Mesendoderm (in vitro differentiated cells): ENCODE results near the gene P2RY2.

ENCODE experiments used
- DNase-seq: peaks from one replicate; pipeline ENCODE4 v3.0.0; 2013
- H2AK5ac ChIP-seq: 2 replicates; pipeline ENCODE4 v1.6.1; 2013; ENCODE audit warnings: low read length, inconsistent platforms
- H2BK120ac ChIP-seq: 2 replicates; pipeline ENCODE4 v1.6.1; 2013; ENCODE audit warnings: low read depth, mild to moderate bottlenecking, low read length, moderate library complexity, mixed read lengths
- H2BK15ac ChIP-seq: replicated peaks from 2 replicates; pipeline ENCODE4 v1.6.1; 2013; ENCODE audit warnings: low read depth, mild to moderate bottlenecking, moderate library complexity
- H2BK5ac ChIP-seq: 2 replicates; pipeline ENCODE4 v1.6.1; 2013; ENCODE audit warnings: low read length, inconsistent platforms
- H3K18ac ChIP-seq: 2 replicates; pipeline ENCODE4 v1.6.1; 2013; ENCODE audit warnings: mild to moderate bottlenecking, low read length, mixed read lengths
- H3K23ac ChIP-seq: one replicate; pipeline ENCODE4 v1.6.1; 2013; ENCODE audit warnings: low read length
- H3K27ac ChIP-seq: 2 replicates; pipeline ENCODE4 v1.5.1; 2013; ENCODE audit warnings: low read depth, mild to moderate bottlenecking, inconsistent platforms, low read length, moderate library complexity
- H3K27me3 ChIP-seq: 2 replicates; pipeline ENCODE4 v1.6.1; 2013; ENCODE audit warnings: low read length, control low read depth, mild to moderate bottlenecking, inconsistent platforms; ENCODE audit not compliant: insufficient read depth, poor library complexity
- H3K36me3 ChIP-seq: 2 replicates; pipeline ENCODE4 v1.6.1; 2013; ENCODE audit warnings: low read length, inconsistent platforms; ENCODE audit not compliant: control insufficient read depth, insufficient read depth
- H3K4ac ChIP-seq: one replicate; pipeline ENCODE4 v1.6.1; 2013; ENCODE audit warnings: low read depth, mild to moderate bottlenecking, low read length, moderate library complexity
- H3K4me1 ChIP-seq: 2 replicates; pipeline ENCODE4 v1.6.1; 2013; ENCODE audit warnings: low read depth, low read length, inconsistent platforms; ENCODE audit not compliant: control insufficient read depth
- H3K4me2 ChIP-seq: 2 replicates; pipeline ENCODE4 v1.6.1; 2013; ENCODE audit warnings: low read length
- H3K4me3 ChIP-seq: 2 replicates; pipeline ENCODE4 v1.5.1; 2013; ENCODE audit warnings: mild to moderate bottlenecking, low read length
- H3K56ac ChIP-seq: one replicate; pipeline ENCODE4 v1.6.1; 2013; ENCODE audit warnings: low read length
- H3K79me1 ChIP-seq: 2 replicates; pipeline ENCODE4 v1.6.1; 2013; ENCODE audit warnings: low read length, inconsistent platforms
- H3K79me2 ChIP-seq: 2 replicates; pipeline ENCODE4 v1.6.1; 2013; ENCODE audit warnings: mild to moderate bottlenecking, low read length; ENCODE audit not compliant: control insufficient read depth, insufficient read depth
- H3K9ac ChIP-seq: 2 replicates; pipeline ENCODE4 v1.6.1; 2013; ENCODE audit warnings: low read length, inconsistent platforms
- H4K5ac ChIP-seq: one replicate; pipeline ENCODE4 v1.6.1; 2013; ENCODE audit warnings: low read length
- H4K8ac ChIP-seq: one replicate; pipeline ENCODE4 v1.6.1; 2013; ENCODE audit warnings: low read depth, mild to moderate bottlenecking, control low read depth, low read length, moderate library complexity
- WGBS: extraction: QIAGEN DNeasy Blood & Tissue Kit; methylation state at CpG from one replicate; pipeline ENCODE4 v1.1.7; 2013; ENCODE audit warnings: low lambda C conversion rate, missing lambda C conversion rate; ENCODE audit not compliant: insufficient coverage; ENCODE audit errors: extremely low coverage; 5-methylcytosine and 5-hydroxymethylcytosine counted together

P2RY2 gene

DNA sequence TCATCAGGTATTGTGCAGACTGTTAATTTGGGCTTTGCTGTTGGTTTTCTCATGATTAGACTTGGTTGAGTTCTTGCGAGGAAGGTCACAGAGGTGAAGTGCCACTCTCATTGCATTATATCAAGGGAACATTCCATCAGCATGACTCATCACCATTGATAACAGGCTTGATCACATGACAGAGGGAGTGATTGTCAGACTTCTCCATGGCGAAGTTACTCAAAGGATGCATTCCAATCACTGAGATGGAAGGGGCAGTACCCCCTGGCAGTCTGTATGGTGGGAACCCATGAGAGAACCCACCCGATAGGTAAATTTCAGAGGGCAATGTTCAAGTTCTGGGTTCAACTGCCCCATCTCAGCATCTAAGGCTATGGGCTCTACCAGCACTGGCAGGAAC, 19.4 kb upstream of the P2RY2 start:
- H3K36me3 ChIP-seq = no peaks in the 10 kb centered on the region
- peaks cover 9% of the 10 kb centered on the region for H3K4me1 ChIP-seq
- H2AK5ac ChIP-seq = no peak overlapping the region
- no peak overlapping the region for H4K5ac ChIP-seq
- no peak overlapping the region for H4K8ac ChIP-seq
- no peaks in the 10 kb centered on the region for H3K79me1 ChIP-seq
- no peak overlapping the region for H3K9ac ChIP-seq
- no peak overlapping the region for H2BK15ac ChIP-seq
- no peak overlapping the region for H2BK5ac ChIP-seq
- no peak overlapping the region for H3K18ac ChIP-seq
- no peak overlapping the region for H3K27ac ChIP-seq
- no peak overlapping the region for H3K23ac ChIP-seq
- WGBS = no CpG with 5 or more reads among the region's 3 CpGs
- H3K27me3 ChIP-seq = no peaks in the 10 kb centered on the region
- H3K4me2 ChIP-seq = no peak overlapping the region
- no peak overlapping the region for H3K4me3 ChIP-seq
- DNase-seq = peak; percentile 95
- H3K56ac ChIP-seq = no peak overlapping the region
- H3K79me2 ChIP-seq = no peaks in the 10 kb centered on the region
- H3K4ac ChIP-seq = no peak overlapping the region
- H2BK120ac ChIP-seq = no peak overlapping the region

DNA sequence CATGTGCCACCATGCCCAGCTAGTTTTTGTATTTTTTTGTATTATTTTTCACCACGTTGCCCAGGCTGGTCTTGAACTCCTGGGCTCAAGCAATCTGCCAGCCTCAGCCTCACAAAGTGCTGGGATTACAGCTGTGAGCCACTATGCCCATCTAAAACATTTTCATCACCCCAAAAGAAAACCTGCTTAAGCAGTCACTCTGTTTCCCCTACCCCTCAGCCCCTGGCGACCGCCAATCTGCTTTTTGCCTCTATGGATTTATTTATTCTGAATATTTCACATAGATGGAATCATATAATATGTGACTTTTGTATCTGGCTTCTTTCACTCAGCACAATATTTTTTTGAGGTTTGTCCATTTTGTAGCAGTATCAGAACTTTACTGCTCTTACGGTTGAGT, 18.6 kb upstream of the P2RY2 start:
- no peak overlapping the region for H2BK5ac ChIP-seq
- no peak overlapping the region for H4K8ac ChIP-seq
- no peak overlapping the region for H2AK5ac ChIP-seq
- no peaks in the 10 kb centered on the region for H3K27me3 ChIP-seq
- H3K79me2 ChIP-seq = no peaks in the 10 kb centered on the region
- H3K23ac ChIP-seq = no peak overlapping the region
- no peak overlapping the region for H3K4me3 ChIP-seq
- H3K18ac ChIP-seq = no peak overlapping the region
- H3K4me1 ChIP-seq = peaks cover 9% of the 10 kb centered on the region
- H3K4ac ChIP-seq = no peak overlapping the region
- H3K4me2 ChIP-seq = no peak overlapping the region
- H3K79me1 ChIP-seq = no peaks in the 10 kb centered on the region
- no peak overlapping the region for H3K9ac ChIP-seq
- no peak overlapping the region for H2BK15ac ChIP-seq
- H3K36me3 ChIP-seq = no peaks in the 10 kb centered on the region
- H3K27ac ChIP-seq = no peak overlapping the region
- DNase-seq = no peak
- no peak overlapping the region for H3K56ac ChIP-seq
- H2BK120ac ChIP-seq = no peak overlapping the region
- no CpG with 5 or more reads among the region's 4 CpGs for WGBS
- H4K5ac ChIP-seq = no peak overlapping the region

GRCh38 chr11:73200256-73200655, 17.8 kb upstream of the P2RY2 start:
- H3K18ac ChIP-seq = no peak overlapping the region
- H3K9ac ChIP-seq = no peak overlapping the region
- H3K4me1 ChIP-seq = peaks cover 9% of the 10 kb centered on the region
- H2BK5ac ChIP-seq = no peak overlapping the region
- no peak overlapping the region for H4K8ac ChIP-seq
- DNase-seq = peak; percentile 81
- H2BK120ac ChIP-seq = no peak overlapping the region
- H2AK5ac ChIP-seq = no peak overlapping the region
- H2BK15ac ChIP-seq = no peak overlapping the region
- H3K79me1 ChIP-seq = no peaks in the 10 kb centered on the region
- H4K5ac ChIP-seq = no peak overlapping the region
- H3K27ac ChIP-seq = no peak overlapping the region
- H3K23ac ChIP-seq = no peak overlapping the region
- H3K36me3 ChIP-seq = no peaks in the 10 kb centered on the region
- no peak overlapping the region for H3K4ac ChIP-seq
- H3K4me3 ChIP-seq = no peak overlapping the region
- peak overlapping the region; percentile 12 for H3K56ac ChIP-seq
- no peak overlapping the region for H3K4me2 ChIP-seq
- no peaks in the 10 kb centered on the region for H3K79me2 ChIP-seq
- no peaks in the 10 kb centered on the region for H3K27me3 ChIP-seq

- H3K27me3 ChIP-seq = no peaks in the 10 kb centered on the region
- no peak overlapping the region for H2BK120ac ChIP-seq
- no peaks in the 10 kb centered on the region for H3K79me1 ChIP-seq
- WGBS = no CpG with 5 or more reads among the region's 6 CpGs
- H3K9ac ChIP-seq = no peak overlapping the region
- no peak overlapping the region for H3K27ac ChIP-seq
- H2BK15ac ChIP-seq = no peak overlapping the region
- peaks cover 9% of the 10 kb centered on the region for H3K4me1 ChIP-seq
- H3K18ac ChIP-seq = no peak overlapping the region
- H3K4ac ChIP-seq = no peak overlapping the region
- H3K4me3 ChIP-seq = no peak overlapping the region
- no peak for DNase-seq
- no peak overlapping the region for H4K5ac ChIP-seq
- no peaks in the 10 kb centered on the region for H3K36me3 ChIP-seq
- no peak overlapping the region for H3K4me2 ChIP-seq
- H4K8ac ChIP-seq = no peak overlapping the region
- H3K23ac ChIP-seq = no peak overlapping the region
- no peak overlapping the region for H2AK5ac ChIP-seq
- H3K56ac ChIP-seq = no peak overlapping the region
- no peaks in the 10 kb centered on the region for H3K79me2 ChIP-seq
- no peak overlapping the region for H2BK5ac ChIP-seq
Measured at GRCh38 chr11:73201249-73201648, 16.8 kb upstream of the P2RY2 start.

GRCh38 chr11:73201888-73202780, 15.9 kb upstream of the P2RY2 start:
- no peak for DNase-seq

DNA sequence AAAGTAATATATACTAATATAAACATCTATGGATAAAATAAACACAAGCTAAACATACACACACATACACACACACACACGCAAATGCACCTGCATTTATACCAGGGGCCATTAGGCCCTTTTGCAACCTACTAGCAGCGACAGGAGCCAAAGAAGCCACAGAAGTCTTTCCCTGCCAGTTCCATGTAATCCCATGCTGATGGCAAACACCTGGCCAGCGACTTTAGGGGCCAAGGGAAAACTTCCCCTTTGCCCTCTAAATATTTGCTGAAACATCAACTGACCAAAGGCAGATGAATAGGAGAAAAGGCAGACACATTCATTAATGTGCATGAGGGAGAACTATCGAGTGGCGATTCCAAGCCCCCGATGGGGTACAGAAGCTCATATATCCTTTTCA, 14.8 kb upstream of the P2RY2 start:
- Histone ChIP-seq H3K27ac (no peak overlapping the region), H3K27me3 (no peaks in the 10 kb centered on the region), H3K4ac (no peak overlapping the region), H3K9ac (no peak overlapping the region), H3K18ac (no peak overlapping the region), H2BK15ac (no peak overlapping the region), H2BK120ac (no peak overlapping the region), H3K79me2 (no peaks in the 10 kb centered on the region), H3K4me3 (no peak overlapping the region), H4K8ac (no peak overlapping the region), H2AK5ac (no peak overlapping the region), H3K36me3 (no peaks in the 10 kb centered on the region), H3K79me1 (no peaks in the 10 kb centered on the region), H3K23ac (no peak overlapping the region), H2BK5ac (no peak overlapping the region), H3K4me2 (no peak overlapping the region), H4K5ac (no peak overlapping the region), H3K56ac (no peak overlapping the region), H3K4me1 (peaks cover 9% of the 10 kb centered on the region)
- DNase-seq = no peak
- no CpG with 5 or more reads among the region's 6 CpGs for WGBS

More at GRCh38 chr11:73201888-73202780, 15.9 kb upstream of the P2RY2 start:
- Histone ChIP-seq H3K4ac (no peak overlapping the region), H3K4me1 (peaks cover 9% of the 10 kb centered on the region), H2BK15ac (no peak overlapping the region), H3K4me3 (no peak overlapping the region), H2BK5ac (no peak overlapping the region), H3K27ac (no peak overlapping the region), H3K79me2 (no peaks in the 10 kb centered on the region), H2BK120ac (no peak overlapping the region), H3K4me2 (no peak overlapping the region), H3K9ac (no peak overlapping the region), H2AK5ac (no peak overlapping the region), H4K5ac (no peak overlapping the region), H3K36me3 (no peaks in the 10 kb centered on the region), H3K79me1 (no peaks in the 10 kb centered on the region), H3K56ac (no peak overlapping the region), H3K18ac (no peak overlapping the region), H4K8ac (no peak overlapping the region), H3K27me3 (no peaks in the 10 kb centered on the region), H3K23ac (no peak overlapping the region)
- WGBS = no CpG with 5 or more reads among the region's 8 CpGs
